ENCODE results near the gene YWHAG. TPM values are rescaled to one million over a fixed set of nuclear protein-coding genes. Genes with fewer than 3 reads are reported as not detected.

The YWHAG gene
- total and polyA plus RNA-seq, 2 of the 13 experiments (the other 11 are each of a cell fraction or from before 2014, with no cell fraction given) = 36.9 to 67.5 TPM

DNA sequence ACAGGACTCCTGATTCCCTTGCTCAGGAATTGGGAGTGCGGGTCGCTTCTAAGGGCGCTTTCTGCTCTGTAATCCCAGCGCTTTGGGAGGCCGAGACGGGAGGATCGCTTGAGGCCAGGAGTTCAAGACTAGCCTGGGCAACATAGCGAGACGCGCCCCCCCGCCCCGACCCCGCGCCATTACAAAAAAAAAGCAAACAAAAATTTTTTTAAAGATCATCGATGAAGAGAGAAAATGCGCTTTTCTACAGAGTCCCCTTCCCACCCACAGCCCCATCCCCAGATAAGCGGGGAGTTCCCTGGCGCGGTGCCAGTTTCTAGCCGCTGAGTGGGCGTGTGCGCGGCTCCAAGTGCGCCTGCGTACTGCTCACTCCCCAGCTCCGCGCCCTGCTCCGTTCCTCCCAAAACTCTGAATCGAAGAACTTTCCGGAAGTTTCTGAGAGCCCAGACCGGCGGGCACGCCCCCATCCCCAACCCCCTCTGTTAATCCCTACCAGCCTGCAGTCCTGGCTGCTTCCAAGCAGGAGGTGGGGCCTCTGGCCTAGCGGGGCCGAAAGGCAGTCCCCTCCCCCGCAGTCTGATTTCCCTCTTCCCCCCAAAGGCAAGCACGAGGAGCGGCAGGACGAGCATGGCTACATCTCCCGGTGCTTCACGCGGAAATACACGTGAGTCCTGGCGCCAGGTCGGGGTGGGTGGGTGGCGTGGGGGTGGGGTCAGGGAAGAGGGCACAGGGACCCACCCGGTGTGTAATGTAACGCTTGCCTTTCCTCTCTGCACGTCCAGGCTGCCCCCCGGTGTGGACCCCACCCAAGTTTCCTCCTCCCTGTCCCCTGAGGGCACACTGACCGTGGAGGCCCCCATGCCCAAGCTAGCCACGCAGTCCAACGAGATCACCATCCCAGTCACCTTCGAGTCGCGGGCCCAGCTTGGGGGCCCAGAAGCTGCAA, 55.3 kb downstream of the YWHAG start (continued):
- TF ChIP-seq ZFP91 (CRISPR knock-in tag; IDR thresholded peaks at IDR 0.05; ENCODE audit: borderline replicate concordance) (no peak), ZNF614 (CRISPR knock-in tag; IDR thresholded peaks at IDR 0.05; ENCODE audit: borderline replicate concordance) (peak; percentile 31; the same call in 1 of the 2 replicates), TRIM24 (CRISPR knock-in tag; IDR thresholded peaks at IDR 0.05) (no peak), RFXANK (CRISPR knock-in tag; IDR thresholded peaks at IDR 0.05) (0 out of 2 replicates have a peak, but pooled peaks have one; percentile 53), TEAD2 (CRISPR knock-in tag; IDR thresholded peaks at IDR 0.05) (no peak), SRY (CRISPR knock-in tag; IDR thresholded peaks at IDR 0.05) (no peak), GTF2F1 (IDR thresholded peaks at IDR 0.05; ENCODE audit: low read length) (no peak), ZSCAN22 (CRISPR knock-in tag; IDR thresholded peaks at IDR 0.05) (no peak; the same call in 1 of the 2 replicates), NBN (conservative IDR thresholded peaks at IDR 0.05) (no peak), CREBL2 (CRISPR knock-in tag; IDR thresholded peaks at IDR 0.05; ENCODE audit: borderline replicate concordance) (no peak), CEBPG (CRISPR knock-in tag; IDR thresholded peaks at IDR 0.05) (no peak), ZNF205 (CRISPR knock-in tag; IDR thresholded peaks at IDR 0.05) (no peak), AKAP8 (CRISPR knock-in tag; IDR thresholded peaks at IDR 0.05) (no peak; the same call in 1 of the 2 replicates), ZNF543 (CRISPR knock-in tag; IDR thresholded peaks at IDR 0.05) (no peak), ZFAT (CRISPR knock-in tag; conservative IDR thresholded peaks at IDR 0.05) (no peak), SOX5 (CRISPR knock-in tag; IDR thresholded peaks at IDR 0.05; ENCODE audit: borderline replicate concordance) (peak; percentile 55; the same call in 1 of the 2 replicates), PHB2 (IDR thresholded peaks at IDR 0.05; ENCODE audit: partially characterized antibody) (no peak), ISX (CRISPR knock-in tag; conservative IDR thresholded peaks at IDR 0.05) (no peak), MAF1 (CRISPR knock-in tag; IDR thresholded peaks at IDR 0.05; ENCODE audit: borderline replicate concordance) (no peak), ZBTB1 (CRISPR knock-in tag; IDR thresholded peaks at IDR 0.05; ENCODE audit: borderline replicate concordance) (no peak), TMF1 (CRISPR knock-in tag; IDR thresholded peaks at IDR 0.05; ENCODE audit: low read depth) (0 out of 2 replicates have a peak, but pooled peaks have one; percentile 34)
- TF ChIP-seq, protein P1, sequence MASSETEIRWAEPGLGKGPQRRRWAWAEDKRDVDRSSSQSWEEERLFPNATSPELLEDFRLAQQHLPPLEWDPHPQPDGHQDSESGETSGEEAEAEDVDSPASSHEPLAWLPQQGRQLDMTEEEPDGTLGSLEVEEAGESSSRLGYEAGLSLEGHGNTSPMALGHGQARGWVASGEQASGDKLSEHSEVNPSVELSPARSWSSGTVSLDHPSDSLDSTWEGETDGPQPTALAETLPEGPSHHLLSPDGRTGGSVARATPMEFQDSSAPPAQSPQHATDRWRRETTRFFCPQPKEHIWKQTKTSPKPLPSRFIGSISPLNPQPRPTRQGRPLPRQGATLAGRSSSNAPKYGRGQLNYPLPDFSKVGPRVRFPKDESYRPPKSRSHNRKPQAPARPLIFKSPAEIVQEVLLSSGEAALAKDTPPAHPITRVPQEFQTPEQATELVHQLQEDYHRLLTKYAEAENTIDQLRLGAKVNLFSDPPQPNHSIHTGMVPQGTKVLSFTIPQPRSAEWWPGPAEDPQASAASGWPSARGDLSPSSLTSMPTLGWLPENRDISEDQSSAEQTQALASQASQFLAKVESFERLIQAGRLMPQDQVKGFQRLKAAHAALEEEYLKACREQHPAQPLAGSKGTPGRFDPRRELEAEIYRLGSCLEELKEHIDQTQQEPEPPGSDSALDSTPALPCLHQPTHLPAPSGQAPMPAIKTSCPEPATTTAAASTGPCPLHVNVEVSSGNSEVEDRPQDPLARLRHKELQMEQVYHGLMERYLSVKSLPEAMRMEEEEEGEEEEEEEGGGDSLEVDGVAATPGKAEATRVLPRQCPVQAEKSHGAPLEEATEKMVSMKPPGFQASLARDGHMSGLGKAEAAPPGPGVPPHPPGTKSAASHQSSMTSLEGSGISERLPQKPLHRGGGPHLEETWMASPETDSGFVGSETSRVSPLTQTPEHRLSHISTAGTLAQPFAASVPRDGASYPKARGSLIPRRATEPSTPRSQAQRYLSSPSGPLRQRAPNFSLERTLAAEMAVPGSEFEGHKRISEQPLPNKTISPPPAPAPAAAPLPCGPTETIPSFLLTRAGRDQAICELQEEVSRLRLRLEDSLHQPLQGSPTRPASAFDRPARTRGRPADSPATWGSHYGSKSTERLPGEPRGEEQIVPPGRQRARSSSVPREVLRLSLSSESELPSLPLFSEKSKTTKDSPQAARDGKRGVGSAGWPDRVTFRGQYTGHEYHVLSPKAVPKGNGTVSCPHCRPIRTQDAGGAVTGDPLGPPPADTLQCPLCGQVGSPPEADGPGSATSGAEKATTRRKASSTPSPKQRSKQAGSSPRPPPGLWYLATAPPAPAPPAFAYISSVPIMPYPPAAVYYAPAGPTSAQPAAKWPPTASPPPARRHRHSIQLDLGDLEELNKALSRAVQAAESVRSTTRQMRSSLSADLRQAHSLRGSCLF (CRISPR knock-in tag; IDR thresholded peaks at IDR 0.05; ENCODE audit: borderline replicate concordance) = no peak
- TF ChIP-seq, protein P2, sequence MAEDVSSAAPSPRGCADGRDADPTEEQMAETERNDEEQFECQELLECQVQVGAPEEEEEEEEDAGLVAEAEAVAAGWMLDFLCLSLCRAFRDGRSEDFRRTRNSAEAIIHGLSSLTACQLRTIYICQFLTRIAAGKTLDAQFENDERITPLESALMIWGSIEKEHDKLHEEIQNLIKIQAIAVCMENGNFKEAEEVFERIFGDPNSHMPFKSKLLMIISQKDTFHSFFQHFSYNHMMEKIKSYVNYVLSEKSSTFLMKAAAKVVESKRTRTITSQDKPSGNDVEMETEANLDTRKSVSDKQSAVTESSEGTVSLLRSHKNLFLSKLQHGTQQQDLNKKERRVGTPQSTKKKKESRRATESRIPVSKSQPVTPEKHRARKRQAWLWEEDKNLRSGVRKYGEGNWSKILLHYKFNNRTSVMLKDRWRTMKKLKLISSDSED (CRISPR knock-in tag; IDR thresholded peaks at IDR 0.05) = no peak
